HepG2 (cell line): ENCODE measurements around the gene SMNDC1. TPM values are rescaled to one million over a fixed set of nuclear protein-coding genes. Genes with fewer than 3 reads are reported as not detected.
"Not testable (repeated sequence)": the region's sequence is repeated elsewhere in the genome, so short reads cannot be mapped to it uniquely, and the experiment has no call there.

Experiments
- ATAC-seq: fragments of 200-7000 bp; cut with Tn5 transposase; 3 replicates; pipeline ENCODE4 v1.9.1; 2020; ENCODE audit warnings: mild to moderate bottlenecking, moderate library complexity
- BruUV-seq: library from RNA; stranded (reverse); fragments of 400-500 nt; replicated peaks from 2 replicates; lab custom pipeline; 2021; lab: Mats Ljungman, UMichigan
- CTCF ChIA-PET: fragments of 300-600 bp; formaldehyde crosslinking; extraction: SDS; loops from one replicate; lab custom pipeline; 2021; ENCODE audit warnings: low total read pairs, inconsistent platforms, low intra/inter-chr PET ratio; lab: Yijun Ruan, JAX
- POLR2A ChIA-PET: fragments of 350-600 bp; sonication (Branson Sonifier 250); formaldehyde crosslinking; loops from one replicate; lab custom pipeline; 2020; ENCODE audit warnings: antibody characterized with exemption, inconsistent platforms; lab: Yijun Ruan, JAX
- DNase-seq: peaks from one replicate; pipeline ENCODE4 v3.0.0-alpha.2; 2015; ENCODE audit warnings: low spot score
- FAIRE-seq: peaks from 3 replicates; lab custom pipeline; 2011; peaks lifted over from hg19 to GRCh38; lab: Jason Lieb, UNC
- H2AFZ ChIP-seq: one replicate; pipeline ENCODE4 v1.6.1; 2011; ENCODE audit warnings: low read length, inconsistent platforms
- H3K27ac ChIP-seq: fragments of 300-600 bp; 3 replicates; pipeline ENCODE4 v1.8.0; 2011; ENCODE audit warnings: mixed run types, mild to moderate bottlenecking, mixed read lengths, low read length, inconsistent platforms; ENCODE audit not compliant: insufficient read depth; ENCODE audit errors: extremely low read length
- H3K27me3 ChIP-seq, 2 experiments: fragments of 200-600 bp in 1 of 2; 2 replicates in 1 of 2; 3 replicates in 1 of 2; pipeline versions ENCODE4 v1.6.0 to v1.8.0; 2011; ENCODE audit warnings: low read length in 2 of 2, mild to moderate bottlenecking in 2 of 2, moderate library complexity in 2 of 2, inconsistent platforms in 1 of 2; ENCODE audit not compliant: insufficient read depth in 2 of 2, control insufficient read depth in 1 of 2
- H3K36me3 ChIP-seq, 2 experiments: fragments of 200-600 bp in 1 of 2; replicated peaks in 1 of 2; 2 replicates in 1 of 2; 3 replicates in 1 of 2; pipeline versions ENCODE4 v1.5.1 to v1.8.0; 2011; ENCODE audit warnings: low read length in 2 of 2, inconsistent platforms in 1 of 2; ENCODE audit not compliant: insufficient read depth in 2 of 2, control insufficient read depth in 1 of 2
- H3K4me1 ChIP-seq: 2 replicates; pipeline ENCODE4 v1.5.1; 2012; ENCODE audit warnings: low read length, inconsistent platforms; ENCODE audit not compliant: insufficient read depth
- H3K4me2 ChIP-seq: 2 replicates; pipeline ENCODE4 v1.6.0; 2011; ENCODE audit warnings: low read depth, low read length, inconsistent platforms
- H3K4me3 ChIP-seq, 3 experiments: fragments of 200-600 bp in 1 of 3; sonication (generic), shearing (Covaris generic) in 1 of 3; replicated peaks in 1 of 3; 2 replicates each; pipeline ENCODE4 v1.5.1; 2011 to 2016; ENCODE audit warnings: low read length in 3 of 3, inconsistent platforms in 2 of 3, low read depth in 2 of 3, mild to moderate bottlenecking in 2 of 3, control low read depth in 1 of 3, mixed read lengths in 1 of 3; ENCODE audit not compliant: insufficient read depth in 1 of 3
- H3K79me2 ChIP-seq: one replicate; pipeline ENCODE4 v1.6.1; 2011; ENCODE audit warnings: low read length, inconsistent platforms; ENCODE audit not compliant: insufficient read depth
- H3K9ac ChIP-seq: 2 replicates; pipeline ENCODE4 v1.6.0; 2011; ENCODE audit warnings: mild to moderate bottlenecking, low read depth, low read length, inconsistent platforms; ENCODE audit not compliant: insufficient read depth
- H3K9me3 ChIP-seq: 2 replicates; pipeline ENCODE4 v1.5.1; 2012; ENCODE audit warnings: mild to moderate bottlenecking, low read length
- H4K20me1 ChIP-seq: 2 replicates; pipeline ENCODE4 v1.6.0; 2011; ENCODE audit warnings: inconsistent platforms, mild to moderate bottlenecking, low read length, moderate library complexity; ENCODE audit not compliant: insufficient read depth
- KDM5B ChIP-seq: sonication (generic); formaldehyde crosslinking; IDR thresholded peaks from 2 replicates; pipeline ENCODE4 v1.4.0; 2020; ENCODE audit warnings: missing genetic modification reagents, mild to moderate bottlenecking, borderline replicate concordance
- SPEN ChIP-seq: sonication (generic); formaldehyde crosslinking; IDR thresholded peaks from 2 replicates; pipeline ENCODE4 v1.5.1; 2020; ENCODE audit warnings: low read depth, mild to moderate bottlenecking, missing genetic modification reagents
- ZNF101 ChIP-seq: sonication (generic); formaldehyde crosslinking; IDR thresholded peaks from 2 replicates; pipeline ENCODE4 v1.4.0; 2020; ENCODE audit warnings: mild to moderate bottlenecking, low read depth, missing genetic modification reagents, borderline replicate concordance
- WGBS: methylation state at CpG from one replicate; pipeline ENCODE4 v1.1.6; 2017; ENCODE audit warnings: low lambda C conversion rate; 5-methylcytosine and 5-hydroxymethylcytosine counted together
- in situ Hi-C: cut with HindIII; loops from 2 replicates; pipeline ENCODE4 v1.10.0; 2017; ENCODE audit warnings: low pct_unique_long_range_greater_than_20kb; ENCODE audit not compliant: extremely low pct_ligation_motif_present
- intact Hi-C: fragments of 100-400 bp; cut with micrococcal nuclease; formaldehyde crosslinking; loops from one replicate; pipeline ENCODE4 v1.10.0; 2022; ENCODE audit not compliant: unreplicated experiment
- polyA plus RNA-seq, 8 experiments: library from polyadenylated mRNA; depleted of rRNA in 3 of 8; stranded (reverse) in 7 of 8; unstranded in 1 of 8; fragments of >200 nt; fragmentation: Illumina TruSeq in 4 of 8; extraction: Trizol in 4 of 8; gene quantifications; 2 replicates each; pipeline versions ENCODE4 v1.2.1 to v1.2.3, GENCODE V29; 2011 to 2016; ENCODE audit warnings: low read depth in 4 of 8, missing spikeins in 1 of 8, mixed read lengths in 1 of 8; ENCODE audit not compliant: insufficient read depth in 1 of 8
- total RNA-seq, 5 experiments: library from RNA; depleted of rRNA; stranded (reverse); fragments of >200 nt; fragmentation: Illumina TruSeq; extraction: Trizol; gene quantifications; 2 replicates each; pipeline ENCODE4 v1.2.3, GENCODE V29; 2016; ENCODE audit warnings: low read depth in 1 of 5
- TF ChIP-seq, protein P1 (sequence below): sonication (generic); formaldehyde crosslinking; IDR thresholded peaks from 2 replicates; pipeline ENCODE4 v1.4.0; 2020; ENCODE audit warnings: missing genetic modification reagents
- TF ChIP-seq, protein P2 (sequence below): sonication (generic); formaldehyde crosslinking; IDR thresholded peaks from 2 replicates; pipeline ENCODE4 v1.8.1; 2022; ENCODE audit warnings: low read depth, mild to moderate bottlenecking, missing genetic modification reagents

The SMNDC1 gene
- total and polyA plus RNA-seq, 2 of the 13 experiments (the other 11 are each of a cell fraction or from before 2014, with no cell fraction given): 7.8 to 8.9 TPM

DNA sequence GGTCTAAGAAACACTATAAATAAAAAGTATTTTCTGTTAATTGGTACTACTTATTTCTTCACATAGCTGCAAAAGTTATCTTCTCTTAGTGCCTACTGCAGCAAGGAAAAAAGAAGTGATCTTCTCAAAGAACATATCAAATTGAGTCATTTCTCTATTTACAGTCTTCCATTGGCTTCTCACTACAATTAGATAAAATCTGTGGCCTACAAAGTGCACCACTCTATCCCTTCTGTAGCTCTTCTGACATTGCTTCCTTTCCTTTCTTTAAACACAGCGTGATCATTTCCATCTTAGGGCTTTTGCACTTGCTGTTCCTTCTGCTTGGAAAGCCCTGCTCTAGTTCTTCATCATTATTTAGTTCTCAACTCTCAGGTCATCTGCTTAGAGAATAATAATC lies 52.6 kb downstream of the SMNDC1 start (continued):
- TF ChIP-seq, protein P1, sequence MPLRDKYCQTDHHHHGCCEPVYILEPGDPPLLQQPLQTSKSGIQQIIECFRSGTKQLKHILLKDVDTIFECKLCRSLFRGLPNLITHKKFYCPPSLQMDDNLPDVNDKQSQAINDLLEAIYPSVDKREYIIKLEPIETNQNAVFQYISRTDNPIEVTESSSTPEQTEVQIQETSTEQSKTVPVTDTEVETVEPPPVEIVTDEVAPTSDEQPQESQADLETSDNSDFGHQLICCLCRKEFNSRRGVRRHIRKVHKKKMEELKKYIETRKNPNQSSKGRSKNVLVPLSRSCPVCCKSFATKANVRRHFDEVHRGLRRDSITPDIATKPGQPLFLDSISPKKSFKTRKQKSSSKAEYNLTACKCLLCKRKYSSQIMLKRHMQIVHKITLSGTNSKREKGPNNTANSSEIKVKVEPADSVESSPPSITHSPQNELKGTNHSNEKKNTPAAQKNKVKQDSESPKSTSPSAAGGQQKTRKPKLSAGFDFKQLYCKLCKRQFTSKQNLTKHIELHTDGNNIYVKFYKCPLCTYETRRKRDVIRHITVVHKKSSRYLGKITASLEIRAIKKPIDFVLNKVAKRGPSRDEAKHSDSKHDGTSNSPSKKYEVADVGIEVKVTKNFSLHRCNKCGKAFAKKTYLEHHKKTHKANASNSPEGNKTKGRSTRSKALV (CRISPR knock-in tag): no peak
- TF ChIP-seq ZNF101 (CRISPR knock-in tag): no peak
- no peak for TF ChIP-seq SPEN
- TF ChIP-seq KDM5B (CRISPR knock-in tag): no peak
- TF ChIP-seq, protein P2, sequence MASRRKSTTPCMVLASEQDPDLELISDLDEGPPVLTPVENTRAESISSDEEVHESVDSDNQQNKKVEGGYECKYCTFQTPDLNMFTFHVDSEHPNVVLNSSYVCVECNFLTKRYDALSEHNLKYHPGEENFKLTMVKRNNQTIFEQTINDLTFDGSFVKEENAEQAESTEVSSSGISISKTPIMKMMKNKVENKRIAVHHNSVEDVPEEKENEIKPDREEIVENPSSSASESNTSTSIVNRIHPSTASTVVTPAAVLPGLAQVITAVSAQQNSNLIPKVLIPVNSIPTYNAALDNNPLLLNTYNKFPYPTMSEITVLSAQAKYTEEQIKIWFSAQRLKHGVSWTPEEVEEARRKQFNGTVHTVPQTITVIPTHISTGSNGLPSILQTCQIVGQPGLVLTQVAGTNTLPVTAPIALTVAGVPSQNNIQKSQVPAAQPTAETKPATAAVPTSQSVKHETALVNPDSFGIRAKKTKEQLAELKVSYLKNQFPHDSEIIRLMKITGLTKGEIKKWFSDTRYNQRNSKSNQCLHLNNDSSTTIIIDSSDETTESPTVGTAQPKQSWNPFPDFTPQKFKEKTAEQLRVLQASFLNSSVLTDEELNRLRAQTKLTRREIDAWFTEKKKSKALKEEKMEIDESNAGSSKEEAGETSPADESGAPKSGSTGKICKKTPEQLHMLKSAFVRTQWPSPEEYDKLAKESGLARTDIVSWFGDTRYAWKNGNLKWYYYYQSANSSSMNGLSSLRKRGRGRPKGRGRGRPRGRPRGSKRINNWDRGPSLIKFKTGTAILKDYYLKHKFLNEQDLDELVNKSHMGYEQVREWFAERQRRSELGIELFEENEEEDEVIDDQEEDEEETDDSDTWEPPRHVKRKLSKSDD (CRISPR knock-in tag): no peak

DNA sequence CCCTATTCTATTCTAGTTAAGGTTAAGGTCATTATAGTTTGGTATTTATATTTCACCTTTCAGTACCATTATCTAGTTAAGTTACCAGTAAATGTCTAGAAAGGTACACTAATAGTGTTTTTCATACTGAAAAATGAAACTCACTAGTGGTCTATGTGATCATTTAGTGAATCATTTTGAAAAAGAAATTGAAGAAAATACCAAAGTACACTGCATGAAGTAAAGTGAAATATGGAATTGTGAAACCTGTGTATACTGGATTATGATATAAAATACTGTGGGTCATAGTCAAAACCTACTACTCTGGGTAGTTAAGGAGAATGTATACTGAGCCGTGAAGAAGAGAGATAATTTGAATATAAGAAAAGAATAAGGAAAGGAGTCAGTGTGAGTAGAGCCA lies 53.3 kb downstream of the SMNDC1 start:
- POLR2A ChIA-PET, H3K9ac ChIP-seq, H3K4me2 ChIP-seq, H3K79me2 ChIP-seq, H2AFZ ChIP-seq, H3K36me3 ChIP-seq, H3K4me1 ChIP-seq, in situ Hi-C loops, H3K4me3 ChIP-seq, CTCF ChIA-PET, H3K27ac ChIP-seq, ATAC-seq, BruUV-seq, DNase-seq, H4K20me1 ChIP-seq, FAIRE-seq, H3K9me3 ChIP-seq, intact Hi-C loops, H3K27me3 ChIP-seq: not testable (repeated sequence)
- WGBS: 93% methylated on average over 1 of the region's 1 CpG

DNA sequence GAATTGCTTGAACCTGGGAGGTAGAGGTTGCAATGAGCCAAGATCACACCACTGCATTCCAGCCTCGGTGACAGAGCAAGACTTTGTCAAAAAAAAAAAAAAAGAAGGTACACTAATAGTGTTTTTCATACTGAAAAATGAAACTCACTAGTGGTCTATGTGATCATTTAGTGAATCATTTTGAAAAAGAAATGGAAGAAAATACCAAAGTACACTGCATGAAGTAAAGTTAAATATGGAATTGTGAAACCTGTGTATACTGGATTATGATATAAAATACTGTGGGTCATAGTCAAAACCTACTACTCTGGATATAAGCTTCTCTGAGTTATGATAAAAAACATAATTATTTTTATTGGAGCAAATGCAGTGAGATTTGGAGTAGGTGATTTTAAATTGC lies 55.2 kb downstream of the SMNDC1 start:
- H3K27me3 ChIP-seq, H3K9me3 ChIP-seq, H2AFZ ChIP-seq, H3K79me2 ChIP-seq, ATAC-seq, FAIRE-seq, intact Hi-C loops, CTCF ChIA-PET, H3K36me3 ChIP-seq, BruUV-seq, H3K4me3 ChIP-seq, H3K4me1 ChIP-seq, H3K27ac ChIP-seq, DNase-seq, H3K9ac ChIP-seq, H4K20me1 ChIP-seq, in situ Hi-C loops, H3K4me2 ChIP-seq, POLR2A ChIA-PET: not testable (repeated sequence)
- WGBS: 92% methylated on average over 1 of the region's 1 CpG

GRCh38 chr10:110247833-110248232 lies 56.9 kb downstream of the SMNDC1 start:
- H3K4me2 ChIP-seq, intact Hi-C loops, H2AFZ ChIP-seq, H3K9ac ChIP-seq, in situ Hi-C loops, DNase-seq, H4K20me1 ChIP-seq, FAIRE-seq, H3K79me2 ChIP-seq, H3K36me3 ChIP-seq, H3K9me3 ChIP-seq, BruUV-seq, H3K27me3 ChIP-seq, POLR2A ChIA-PET, ATAC-seq, H3K4me1 ChIP-seq, H3K27ac ChIP-seq, H3K4me3 ChIP-seq, CTCF ChIA-PET: not testable (repeated sequence)
- 97% methylated on average over 4 of the region's 5 CpGs for WGBS
